Stomach (tissue), 4 donors: ENCODE data around the gene ATAD3B.

Source experiments
- EP300 ChIP-seq: sonication (generic); formaldehyde crosslinking; IDR thresholded peaks from one replicate; pipeline ENCODE4 v1.6.1; 2017; ENCODE audit warnings: antibody characterized with exemption
- POLR2A ChIP-seq, 4 donors: fragments of 450-650 bp; IDR thresholded peaks; one replicate each; pipeline ENCODE4 v1.6.1; 2016; ENCODE audit warnings: antibody characterized with exemption in 4 of 4, control low read depth in 2 of 4, mild to moderate bottlenecking in 1 of 4, moderate library complexity in 1 of 4
- POLR2AphosphoS5 ChIP-seq, 3 donors: sonication (generic); formaldehyde crosslinking; IDR thresholded peaks; one replicate each; pipeline ENCODE4 v1.6.1; 2016; ENCODE audit warnings: antibody characterized with exemption in 3 of 3
- TF ChIP-seq, protein P1 (sequence below), 7 experiments: fragments of 450-650 bp in 4 of 7; fragments of 200-600 bp in 3 of 7; sonication (generic) in 3 of 7; IDR thresholded peaks; one replicate each; pipeline ENCODE4 v1.5.1; 2016 to 2019; ENCODE audit warnings: antibody characterized with exemption in 7 of 7, control low read depth in 2 of 7, mild to moderate bottlenecking in 1 of 7

DNA sequence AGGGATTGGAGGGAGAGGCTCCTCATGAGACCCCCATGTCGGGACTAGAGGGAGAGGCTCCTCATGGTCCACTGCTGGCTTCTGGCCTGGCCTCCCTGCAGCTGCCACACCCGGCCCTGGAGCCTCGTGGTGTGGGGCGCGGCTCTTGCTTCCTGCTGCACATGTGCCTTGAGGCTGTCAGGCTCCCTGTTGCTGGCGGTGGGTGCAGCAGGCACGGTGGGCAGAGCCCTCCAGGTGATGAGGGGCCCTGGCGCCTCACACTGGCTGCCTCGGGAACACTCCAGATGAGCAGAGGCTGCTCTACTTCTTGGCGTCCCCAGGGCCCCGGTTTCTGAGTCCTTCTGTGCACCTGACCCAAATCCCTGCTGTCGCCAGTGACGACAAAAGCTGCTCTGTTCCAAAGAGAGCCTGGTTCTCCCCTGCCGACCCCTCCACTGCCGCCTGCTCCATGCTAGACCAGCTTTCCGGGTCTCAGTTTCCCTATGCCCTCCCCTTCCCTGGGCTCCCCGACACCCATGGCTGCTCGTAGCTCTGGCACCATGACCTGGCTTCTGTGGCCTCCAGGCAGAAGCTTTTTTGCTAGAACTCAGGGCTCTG, 9.7 kb upstream of the ATAD3B start:
- TF ChIP-seq, protein P1, sequence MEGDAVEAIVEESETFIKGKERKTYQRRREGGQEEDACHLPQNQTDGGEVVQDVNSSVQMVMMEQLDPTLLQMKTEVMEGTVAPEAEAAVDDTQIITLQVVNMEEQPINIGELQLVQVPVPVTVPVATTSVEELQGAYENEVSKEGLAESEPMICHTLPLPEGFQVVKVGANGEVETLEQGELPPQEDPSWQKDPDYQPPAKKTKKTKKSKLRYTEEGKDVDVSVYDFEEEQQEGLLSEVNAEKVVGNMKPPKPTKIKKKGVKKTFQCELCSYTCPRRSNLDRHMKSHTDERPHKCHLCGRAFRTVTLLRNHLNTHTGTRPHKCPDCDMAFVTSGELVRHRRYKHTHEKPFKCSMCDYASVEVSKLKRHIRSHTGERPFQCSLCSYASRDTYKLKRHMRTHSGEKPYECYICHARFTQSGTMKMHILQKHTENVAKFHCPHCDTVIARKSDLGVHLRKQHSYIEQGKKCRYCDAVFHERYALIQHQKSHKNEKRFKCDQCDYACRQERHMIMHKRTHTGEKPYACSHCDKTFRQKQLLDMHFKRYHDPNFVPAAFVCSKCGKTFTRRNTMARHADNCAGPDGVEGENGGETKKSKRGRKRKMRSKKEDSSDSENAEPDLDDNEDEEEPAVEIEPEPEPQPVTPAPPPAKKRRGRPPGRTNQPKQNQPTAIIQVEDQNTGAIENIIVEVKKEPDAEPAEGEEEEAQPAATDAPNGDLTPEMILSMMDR (IDR thresholded peaks at IDR 0.05): no peak
- TF ChIP-seq POLR2A (IDR thresholded peaks at IDR 0.05) (no peak), POLR2AphosphoS5 (IDR thresholded peaks at IDR 0.05) (no peak), EP300 (no peak)
